HS-27A (cell line): ENCODE results near the gene TBC1D22A.
A peak's percentile ranks its signal among the peaks of the same experiment; 100 is the strongest.
"Not testable (repeated sequence)": the region's sequence is repeated elsewhere in the genome, so short reads cannot be mapped to it uniquely, and the experiment has no call there.

Source experiments
- DNase-seq: peaks from one replicate; pipeline ENCODE4 v3.0.0-alpha.2; 2012; ENCODE audit warnings: low read depth, missing footprints

The TBC1D22A gene

DNA sequence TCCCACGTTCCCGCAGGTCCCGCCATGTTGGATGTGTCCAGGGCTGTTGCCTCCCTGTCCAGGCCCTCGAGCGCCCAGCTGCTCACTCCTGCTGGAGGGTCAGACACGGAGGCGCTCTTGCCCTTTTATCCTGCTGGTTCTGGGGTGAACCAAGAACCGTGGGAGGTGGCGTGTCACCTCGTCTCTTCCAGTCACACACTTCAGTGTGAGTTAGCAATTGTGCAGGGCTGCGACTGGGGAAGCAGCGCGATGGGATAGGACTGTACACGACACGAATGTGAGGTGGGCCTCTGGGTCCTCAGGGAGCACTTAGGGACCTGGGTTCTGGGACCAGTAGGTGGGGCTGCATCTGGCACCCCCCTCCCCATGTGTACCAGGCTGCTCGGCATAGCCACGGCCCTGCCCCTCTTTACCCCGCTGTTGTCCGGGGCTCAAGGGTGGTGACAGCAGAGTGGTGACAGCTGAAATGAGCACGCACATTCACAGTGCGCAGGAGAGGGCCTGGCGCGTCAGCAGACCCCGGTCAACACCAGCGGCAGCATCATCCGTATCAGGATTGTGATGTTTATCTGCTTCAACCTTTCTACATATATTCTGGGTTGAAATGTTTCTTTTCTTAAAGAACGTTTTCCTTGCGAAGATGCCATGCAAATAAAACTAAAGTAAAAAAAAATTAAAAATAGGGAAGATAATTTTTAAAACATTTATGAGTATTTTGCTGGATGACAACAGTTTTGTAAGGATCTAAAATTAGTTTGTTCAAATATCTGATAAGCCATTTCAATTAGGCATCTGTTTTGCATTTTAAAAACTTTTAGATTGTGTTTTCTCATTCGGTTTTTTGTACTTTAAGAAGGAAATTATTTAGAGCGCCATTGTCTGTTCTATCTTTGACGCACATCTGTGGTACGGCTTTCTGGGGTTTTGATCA, 210.7 kb downstream of the TBC1D22A start:
- no peak for DNase-seq

DNA sequence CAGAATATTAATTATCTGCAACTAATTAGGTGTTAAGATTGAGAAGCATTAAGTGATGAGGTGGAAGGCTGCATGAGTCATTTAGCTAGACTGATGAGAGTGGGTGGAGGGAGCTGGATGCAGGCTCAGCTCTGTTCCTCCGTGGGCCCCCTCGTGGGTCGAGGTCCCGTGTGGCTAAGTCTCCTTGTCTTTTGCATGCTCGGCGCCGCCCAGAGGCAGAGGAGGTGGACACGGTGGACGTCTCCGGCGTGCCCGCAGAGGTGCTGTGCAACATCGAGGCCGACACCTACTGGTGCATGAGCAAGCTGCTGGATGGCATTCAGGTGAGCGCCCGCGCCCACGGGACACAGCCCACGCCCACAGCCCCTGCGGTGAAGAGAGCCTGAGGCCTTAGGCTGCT, 211.6 kb downstream of the TBC1D22A start:
- DNase-seq, result no peak

GRCh38 chr22:46974631-46975585, 212.5 kb downstream of the TBC1D22A start:
- no peak for DNase-seq

DNA sequence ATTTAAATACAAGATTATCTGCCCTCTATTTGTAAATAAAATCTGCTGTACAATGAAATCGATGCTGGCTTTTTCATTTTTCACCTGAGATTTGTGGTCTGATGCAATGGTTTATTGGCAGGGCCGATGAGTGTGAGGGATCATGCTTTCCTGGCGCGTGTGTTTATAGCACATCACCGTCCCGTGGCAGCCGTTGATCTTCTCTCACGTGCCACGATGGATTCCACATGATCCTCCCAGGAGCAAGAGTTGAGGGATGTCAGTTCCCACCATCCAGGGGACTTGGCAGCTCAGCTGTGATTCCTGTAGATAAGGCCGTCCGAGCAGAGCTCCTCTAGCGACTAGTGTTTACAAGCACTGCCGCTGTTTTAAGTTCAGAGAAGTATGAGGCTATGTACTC, 213.7 kb downstream of the TBC1D22A start:
- DNase-seq, result no peak

DNA sequence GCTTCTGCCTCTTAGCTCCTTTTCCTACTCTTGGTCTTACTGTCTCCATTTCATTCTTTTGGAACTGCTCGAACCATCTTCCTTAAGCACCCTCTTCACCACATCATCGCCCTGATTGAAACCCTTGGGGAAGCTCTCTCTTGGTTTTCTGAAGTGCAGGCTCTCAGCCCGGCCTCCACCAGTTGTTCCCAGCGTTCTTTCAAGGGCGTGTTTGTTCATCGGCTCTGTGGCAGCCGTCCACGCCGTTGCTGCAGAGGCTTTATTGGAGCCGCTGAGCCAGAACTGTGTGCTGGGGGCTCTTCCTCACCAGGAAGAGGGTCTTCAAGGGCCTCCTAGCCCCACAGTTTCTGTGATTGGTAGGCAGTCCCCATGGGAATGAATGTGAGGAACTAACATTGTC, 214.1 kb downstream of the TBC1D22A start:
- DNase-seq, result no peak

- DNase-seq, result no peak
These were observed 215.3 kb downstream of the TBC1D22A start for GRCh38 chr22:46977656-46978343.

DNA sequence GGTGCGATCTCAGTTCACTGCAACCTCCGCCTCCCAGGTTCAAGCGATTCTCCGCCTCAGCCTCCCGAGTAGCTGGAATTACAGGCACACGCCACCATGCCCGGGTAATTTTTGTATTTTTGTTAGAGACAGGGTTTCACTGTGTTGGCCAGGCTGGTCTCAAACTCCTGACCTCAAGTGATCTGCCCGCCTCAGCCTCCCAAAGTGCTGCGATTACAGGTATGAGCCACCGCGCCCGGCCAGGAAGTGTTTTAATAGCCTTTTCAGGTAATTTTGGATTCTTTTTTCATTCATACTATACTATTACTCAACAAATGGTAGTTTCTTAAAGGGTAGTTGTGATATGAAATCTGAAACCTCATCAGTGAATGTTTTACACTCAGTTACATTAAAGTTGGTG, 216.2 kb downstream of the TBC1D22A start:
- not testable (repeated sequence) for DNase-seq

GRCh38 chr22:46979506-46979905, 217.1 kb downstream of the TBC1D22A start:
- no peak for DNase-seq

DNA sequence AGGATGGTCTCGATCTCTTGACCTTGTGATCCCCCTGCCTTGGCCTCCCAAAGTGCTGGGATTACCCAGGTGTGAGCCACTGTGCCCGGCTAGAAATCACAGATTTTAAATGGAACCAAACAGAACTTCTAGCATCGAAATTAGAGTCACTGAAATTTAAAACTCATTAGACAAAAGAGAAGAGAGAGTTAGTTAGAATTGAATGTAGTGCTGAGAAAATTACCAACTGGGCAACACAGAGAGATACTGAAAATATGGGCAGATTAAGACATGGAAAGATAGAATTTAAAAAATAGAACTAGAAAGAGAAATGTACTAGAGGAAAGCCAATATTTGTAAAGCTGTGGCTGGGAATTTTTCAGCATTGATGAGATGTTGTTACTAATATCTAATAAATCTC, 217.9 kb downstream of the TBC1D22A start:
- no peak for DNase-seq

DNA sequence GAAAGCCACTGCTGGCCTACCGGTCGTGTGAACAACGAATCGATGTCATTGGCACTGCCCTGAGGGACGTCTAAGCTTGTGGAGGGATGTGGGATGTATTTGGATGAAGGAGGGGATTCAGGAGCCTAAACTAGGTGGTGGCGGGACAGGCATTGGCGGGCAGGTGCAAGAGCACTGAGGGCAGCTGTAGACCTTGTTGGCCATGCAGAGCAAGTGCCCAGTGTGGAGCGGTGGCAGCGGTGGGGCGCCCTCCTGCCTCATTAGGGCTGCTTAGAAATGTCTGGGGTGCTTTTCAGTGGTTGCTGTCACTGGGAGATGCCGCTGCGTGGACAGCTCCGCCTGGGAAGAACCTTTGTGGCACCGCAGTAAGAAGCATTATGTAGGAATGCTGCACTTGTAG, 220.2 kb downstream of the TBC1D22A start:
- DNase-seq, result no peak

- DNase-seq, result no peak
These were observed 220.6 kb downstream of the TBC1D22A start for GRCh38 chr22:46983046-46983445.

DNA sequence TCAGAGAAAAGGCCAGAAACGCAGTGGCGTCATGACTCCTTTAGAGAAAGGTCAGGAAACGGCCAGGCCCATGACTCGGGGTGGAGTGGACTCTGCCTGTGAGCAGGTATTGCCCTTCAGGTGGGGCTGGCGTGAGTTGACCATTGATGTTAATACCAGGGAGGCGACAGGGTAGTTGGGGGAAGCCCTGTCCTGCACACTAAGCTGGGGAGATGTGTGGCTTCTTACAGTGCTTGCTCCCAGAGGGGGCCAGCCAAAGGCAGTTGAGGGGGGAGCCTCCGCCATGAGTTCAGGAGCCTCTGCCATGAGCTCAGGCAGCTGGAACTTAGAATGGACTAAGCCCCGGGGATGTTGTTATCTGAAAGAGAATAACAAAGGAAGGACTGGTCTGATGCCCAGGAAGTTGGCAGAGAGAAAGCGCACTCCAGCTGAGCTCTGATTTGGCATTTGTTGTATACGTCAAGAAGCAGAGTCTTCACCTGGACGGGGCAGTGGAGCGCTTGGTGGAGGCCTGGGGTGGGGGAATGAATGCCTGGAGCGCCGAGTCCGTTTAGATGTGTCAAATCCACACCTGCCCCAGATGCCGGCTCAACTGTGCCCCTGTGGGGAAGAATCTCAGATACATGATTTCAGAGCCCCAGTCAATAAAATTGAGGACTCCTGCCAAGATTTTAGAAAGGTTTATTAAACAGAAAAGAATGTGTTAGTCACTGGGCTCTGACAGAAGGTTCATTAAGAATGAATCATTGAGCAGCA, 222.5 kb downstream of the TBC1D22A start:
- DNase-seq, result peak; percentile 17

GRCh38 chr22:46985507-46985882, 223.0 kb downstream of the TBC1D22A start:
- no peak for DNase-seq

GRCh38 chr22:46986788-46987187, 224.3 kb downstream of the TBC1D22A start:
- no peak for DNase-seq

DNA sequence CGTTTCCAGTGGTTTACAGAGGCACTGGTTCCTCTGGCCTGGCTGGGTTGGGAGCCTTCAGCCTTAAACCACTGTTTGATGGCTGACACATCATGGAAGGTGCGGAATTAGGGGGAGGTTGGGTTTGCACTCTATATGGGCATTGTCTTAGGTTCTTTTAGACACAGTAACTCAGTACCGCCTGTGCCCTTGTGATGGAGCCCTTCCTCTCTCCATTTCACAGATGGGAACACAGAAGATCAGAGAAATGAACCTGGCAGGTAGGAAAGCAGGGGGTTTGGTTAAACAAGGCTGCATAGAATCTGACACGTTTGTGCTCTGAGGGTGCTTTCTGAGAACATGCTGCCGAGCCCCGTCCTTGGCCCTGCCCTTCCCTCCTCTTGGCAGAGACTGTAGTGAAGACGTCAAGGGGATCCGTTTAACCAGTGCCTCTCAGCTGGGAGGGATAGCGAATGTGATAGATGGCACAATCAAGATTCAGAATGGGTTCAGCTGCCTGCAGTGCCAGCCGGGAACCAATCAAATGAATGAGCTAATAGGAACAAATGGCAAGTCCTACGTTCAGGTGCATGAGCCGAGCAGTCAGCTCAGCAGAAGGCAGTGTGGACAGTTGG, 228.6 kb downstream of the TBC1D22A start:
- DNase-seq, result no peak

DNA sequence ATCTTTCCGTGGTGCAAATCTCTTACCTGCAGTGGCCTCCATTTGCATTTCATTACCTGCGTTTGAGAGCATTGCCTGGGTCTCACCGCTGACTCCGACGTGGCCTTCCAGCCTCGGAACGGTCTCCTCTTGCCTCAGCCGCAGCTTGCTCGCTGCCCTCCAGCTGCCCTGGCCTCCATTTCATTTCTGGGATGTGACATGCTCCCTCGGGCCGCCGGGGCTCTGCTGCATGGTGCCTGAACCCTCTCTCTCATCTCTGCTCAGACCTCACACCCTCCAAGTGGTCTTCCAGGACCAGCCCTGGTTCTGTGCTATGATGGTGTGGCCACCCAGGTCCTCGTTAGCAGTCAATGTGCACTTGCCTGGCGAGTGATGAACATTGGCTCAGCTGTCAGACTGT, 229.2 kb downstream of the TBC1D22A start:
- no peak for DNase-seq

- no peak for DNase-seq
These were observed 229.8 kb downstream of the TBC1D22A start for GRCh38 chr22:46992121-46992731.

DNA sequence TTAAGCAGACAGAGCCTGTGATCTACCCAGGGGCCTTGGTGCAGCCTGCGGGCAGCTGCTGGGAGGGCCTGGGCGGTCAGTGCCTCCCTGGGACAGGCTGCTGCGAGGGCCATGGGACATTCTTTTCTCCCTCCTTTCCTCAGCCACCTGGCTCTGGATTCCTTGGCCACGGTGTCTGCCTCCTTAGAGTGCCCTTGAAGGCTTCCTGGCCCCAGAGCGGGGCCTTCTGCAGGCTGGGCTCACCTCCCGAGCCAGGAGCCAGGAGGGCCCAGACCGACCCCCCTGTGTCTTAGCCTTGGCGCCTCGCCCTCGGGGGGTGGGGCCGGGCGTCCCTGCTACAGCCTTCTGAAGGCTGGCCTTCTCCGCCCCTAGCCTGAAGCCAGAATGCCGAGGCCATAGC, 231.2 kb downstream of the TBC1D22A start:
- DNase-seq, result no peak

DNA sequence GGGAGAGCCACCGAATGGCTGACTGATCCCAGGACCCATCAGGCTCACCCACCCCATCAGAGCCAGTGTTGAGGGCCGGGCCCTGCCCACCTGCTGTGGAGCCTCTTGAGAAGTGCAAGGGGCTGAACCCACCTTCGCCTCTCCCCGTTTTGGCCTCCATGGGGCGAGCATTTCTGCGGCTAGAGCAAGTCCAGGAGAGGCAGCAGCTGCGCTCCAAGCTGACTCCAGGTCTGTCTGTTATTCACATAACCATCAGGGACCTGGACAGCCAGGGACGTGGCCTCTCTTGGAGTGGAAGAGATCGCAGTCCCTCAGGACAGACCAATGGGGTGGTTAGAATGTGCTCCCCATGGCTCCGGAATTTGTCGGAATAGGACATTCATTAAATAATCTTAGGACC, 231.8 kb downstream of the TBC1D22A start:
- no peak for DNase-seq

GRCh38 chr22:46994983-46995382, 232.5 kb downstream of the TBC1D22A start:
- no peak for DNase-seq
